ENCODE data around the gene PIGP.
"Not testable (repeated sequence)": the region's sequence is repeated elsewhere in the genome, so short reads cannot be mapped to it uniquely, and the experiment has no call there.

The PIGP gene

GRCh38 chr21:37041706-37042271 is 31.1 kb downstream of the PIGP start:
- DNase-seq, result no peak

GRCh38 chr21:37040212-37040611 is 32.7 kb downstream of the PIGP start:
- DNase-seq, result no peak

GRCh38 chr21:37039411-37040075 is 33.3 kb downstream of the PIGP start:
- no peak for DNase-seq

GRCh38 chr21:37036177-37036576 is 36.7 kb downstream of the PIGP start:
- DNase-seq, result no peak

- not testable (repeated sequence) for DNase-seq
Observed at GRCh38 chr21:37034394-37034793, 38.5 kb downstream of the PIGP start.

GRCh38 chr21:37032877-37033471 is 39.9 kb downstream of the PIGP start:
- no peak for DNase-seq

GRCh38 chr21:37032293-37032692 is 40.6 kb downstream of the PIGP start:
- DNase-seq, result no peak

GRCh38 chr21:37030864-37031263 is 42.0 kb downstream of the PIGP start:
- DNase-seq, result no peak

GRCh38 chr21:37028570-37028969 is 44.3 kb downstream of the PIGP start:
- DNase-seq, result no peak

- no peak for DNase-seq
Observed at GRCh38 chr21:37026499-37026898, 46.4 kb downstream of the PIGP start.

GRCh38 chr21:37017951-37018679 is 54.8 kb downstream of the PIGP start:
- DNase-seq, result no peak
